Urothelium cell line (cell line): Measurements from ENCODE around the gene IL15.
"Not testable (repeated sequence)": the region's sequence is repeated elsewhere in the genome, so short reads cannot be mapped to it uniquely, and the experiment has no call there.

Experiments
- DNase-seq: peaks from one replicate; pipeline ENCODE4 v3.0.0; 2011; ENCODE audit warnings: low spot score, mixed read lengths
- FAIRE-seq: peaks from 2 replicates; lab custom pipeline; 2011; peaks lifted over from hg19 to GRCh38; lab: Jason Lieb, UNC

IL15 gene

GRCh38 chr4:141692081-141692480 lies 55.7 kb downstream of the IL15 start:
- DNase-seq (no peak), FAIRE-seq (no peak)

GRCh38 chr4:141697116-141697515 lies 60.7 kb downstream of the IL15 start:
- no peak for FAIRE-seq
- DNase-seq = no peak

DNA sequence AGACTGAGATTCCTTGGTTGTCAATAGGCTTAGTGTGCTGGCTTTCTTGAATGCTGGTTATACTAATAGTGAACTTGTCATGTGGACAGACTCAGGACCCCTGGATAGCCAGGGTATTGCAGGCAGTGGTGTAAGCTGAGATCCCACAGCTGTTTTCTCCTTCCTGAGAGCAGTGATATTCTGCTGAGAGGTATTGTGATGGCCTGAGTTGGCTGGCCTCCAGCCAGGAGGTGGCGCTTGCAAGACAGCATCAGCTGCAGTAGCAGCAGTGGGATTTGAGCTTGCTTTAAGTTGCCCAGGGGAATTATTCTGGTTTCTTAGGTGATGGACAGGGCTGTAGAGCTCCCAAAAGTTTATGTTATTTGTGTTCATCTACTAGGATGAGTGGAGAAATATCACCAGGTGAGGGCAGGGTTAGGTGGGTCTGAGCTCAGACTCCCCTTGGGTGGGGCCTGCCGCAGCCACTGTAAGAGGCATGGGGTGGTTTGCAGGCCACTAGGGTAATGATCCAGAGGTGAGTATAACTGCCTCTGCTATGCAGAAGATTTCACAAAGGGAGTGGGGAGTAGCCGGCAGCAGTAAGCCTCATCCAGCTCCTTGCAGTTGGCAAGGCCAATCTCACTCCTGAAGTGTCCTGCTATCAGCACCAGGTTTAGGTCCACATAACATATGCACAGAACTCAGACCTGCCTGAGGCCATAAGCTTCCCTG lies 66.2 kb downstream of the IL15 start:
- DNase-seq (no peak), FAIRE-seq (no peak)

- no peak for FAIRE-seq
- DNase-seq = no peak
These were observed 67.1 kb downstream of the IL15 start for GRCh38 chr4:141703497-141703896.

DNA sequence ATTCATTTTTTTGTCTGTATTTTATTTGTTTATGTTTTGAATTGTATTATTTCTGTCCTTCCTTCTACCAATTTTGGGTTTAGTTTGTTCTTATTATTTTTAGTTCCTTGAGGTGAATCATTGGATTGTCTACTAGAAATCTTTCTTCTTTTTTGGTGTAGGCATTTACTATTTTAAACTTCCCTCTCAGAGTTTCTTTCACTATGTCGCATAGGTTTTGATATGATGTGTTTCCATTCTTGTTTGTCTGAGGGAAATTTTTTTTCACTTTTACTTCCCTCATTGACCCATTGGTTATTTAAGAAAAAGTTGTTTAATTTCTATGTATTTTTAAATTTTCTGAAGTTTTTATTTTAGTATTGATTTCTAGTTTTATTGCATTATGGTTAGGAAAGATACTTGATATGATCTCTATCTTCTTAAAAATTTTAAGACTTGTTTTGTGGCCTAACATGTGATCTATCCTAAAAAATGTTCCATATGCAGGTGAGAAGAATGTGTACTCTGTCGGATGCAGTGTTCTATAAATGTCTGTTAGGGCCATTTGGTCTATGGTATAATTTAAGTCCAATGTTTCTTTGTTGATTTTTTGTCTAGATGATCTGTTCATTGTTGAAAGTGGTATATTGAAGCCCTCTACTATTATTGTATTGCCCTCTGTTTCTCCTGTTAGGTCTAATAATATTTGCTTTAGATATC lies 68.8 kb downstream of the IL15 start:
- no peak for FAIRE-seq

GRCh38 chr4:141705747-141706377 lies 69.5 kb downstream of the IL15 start:
- DNase-seq (no peak), FAIRE-seq (no peak)

More for the DNA sequence above, 68.8 kb downstream of the IL15 start:
- no peak for DNase-seq

- FAIRE-seq (no peak), DNase-seq (no peak)
These were observed 70.1 kb downstream of the IL15 start for GRCh38 chr4:141706445-141706844.

- DNase-seq = no peak
- no peak for FAIRE-seq
These were observed 74.8 kb downstream of the IL15 start for GRCh38 chr4:141711211-141711610.

DNA sequence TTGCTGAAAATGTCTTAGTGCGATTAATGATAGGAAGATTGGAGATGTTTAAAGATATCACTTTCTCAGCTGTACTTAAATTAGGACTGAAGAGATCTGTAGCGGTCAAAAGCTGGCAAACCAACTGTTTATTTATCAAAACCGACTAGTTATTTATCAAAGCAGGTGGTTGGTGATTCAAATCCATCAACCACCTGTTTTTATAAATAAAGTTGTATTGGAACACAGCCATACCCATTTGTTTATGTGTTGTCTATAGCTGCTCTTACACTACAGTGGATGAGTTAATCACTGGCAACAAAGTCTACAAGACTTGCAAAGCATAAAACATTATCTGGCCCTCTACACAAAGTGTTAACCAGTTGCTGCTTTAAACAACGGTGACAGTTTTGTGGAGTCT lies 76.8 kb downstream of the IL15 start:
- FAIRE-seq (no peak), DNase-seq (no peak)

DNA sequence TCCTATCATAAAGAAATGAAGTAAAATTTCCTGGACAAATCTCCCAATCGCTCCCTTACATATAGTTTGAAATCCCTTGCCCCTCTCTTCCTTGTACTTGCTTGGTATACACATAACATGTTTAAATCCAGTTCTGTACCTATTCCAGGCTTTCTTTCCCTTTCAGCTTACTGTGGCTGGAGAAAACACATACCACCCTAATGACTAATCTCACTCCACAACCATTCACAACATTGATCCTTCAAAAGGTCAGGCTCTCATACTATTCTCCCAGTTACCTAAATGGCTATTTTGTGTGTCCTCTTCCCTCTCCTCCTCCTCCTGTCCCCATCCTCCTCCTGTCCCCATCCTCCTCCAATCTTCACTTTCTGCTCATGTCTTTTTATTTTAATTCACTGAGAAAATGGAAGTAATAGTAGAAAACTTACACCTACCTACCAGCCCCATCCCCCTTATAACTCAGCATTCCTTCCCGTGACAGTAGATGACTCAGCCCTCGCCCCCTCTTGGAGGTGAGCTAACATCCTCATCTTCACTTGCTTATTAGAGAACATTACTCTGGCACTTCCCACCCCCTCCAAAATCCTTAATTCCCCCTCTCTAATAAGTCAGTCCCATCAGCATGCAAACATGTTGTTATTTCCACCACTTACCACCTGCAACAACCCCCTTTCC lies 77.5 kb downstream of the IL15 start:
- DNase-seq = peak; percentile 68
- FAIRE-seq = no peak

DNA sequence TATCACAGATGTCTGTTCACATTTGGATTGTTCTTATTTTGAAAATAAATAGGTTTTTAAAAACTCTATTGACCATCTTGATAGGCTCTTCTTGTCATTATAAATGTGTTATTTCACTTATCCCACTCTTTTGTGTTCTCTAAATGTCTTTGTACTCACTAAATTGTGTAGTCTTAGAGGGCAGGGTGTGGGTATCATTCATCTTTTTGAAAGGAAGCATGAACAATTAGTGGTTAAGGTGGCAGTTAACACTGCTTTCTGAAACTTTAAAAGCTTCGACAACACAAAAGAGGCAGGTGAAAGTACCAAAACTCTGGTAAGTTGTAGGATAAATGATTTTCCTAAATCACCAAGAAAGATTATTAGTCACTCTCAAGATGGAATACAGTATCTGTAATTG lies 83.2 kb downstream of the IL15 start:
- DNase-seq (no peak), FAIRE-seq (no peak)

DNA sequence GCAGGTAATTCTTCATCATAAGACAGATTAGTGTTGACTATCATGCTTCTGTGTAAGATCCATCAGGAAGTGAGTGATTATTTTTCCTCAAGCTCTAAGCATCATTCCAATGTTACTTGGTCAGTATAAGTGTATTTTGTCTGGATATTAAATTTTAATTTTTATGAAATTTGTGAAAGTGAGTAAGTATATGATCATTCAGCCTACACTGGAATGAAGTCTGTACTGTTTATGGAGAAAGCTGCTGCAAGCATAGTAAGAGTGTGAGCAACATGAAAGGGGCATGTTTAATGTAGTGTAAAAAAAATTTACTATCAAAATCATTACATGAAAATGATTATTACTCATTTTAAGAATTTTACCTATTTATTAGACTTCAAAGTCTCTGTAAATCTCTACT lies 84.8 kb downstream of the IL15 start:
- no peak for FAIRE-seq
- no peak for DNase-seq

DNA sequence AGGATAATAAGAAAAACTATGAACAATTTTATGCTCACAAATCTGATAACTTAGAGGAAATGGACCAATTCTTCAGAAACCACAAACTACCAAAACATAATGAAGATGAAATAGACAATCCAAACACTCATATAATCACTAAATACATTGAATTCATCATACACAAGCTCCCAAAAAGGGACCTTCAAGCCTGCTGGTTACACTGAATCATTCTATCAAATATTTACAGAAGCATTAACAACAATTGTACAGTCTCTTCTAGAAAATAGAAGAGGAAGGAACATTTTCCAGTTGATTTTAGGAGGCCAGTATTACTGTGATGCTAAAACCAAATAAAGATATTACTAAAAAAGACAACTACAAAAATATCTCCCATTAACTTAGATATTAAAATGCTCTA lies 88.3 kb downstream of the IL15 start:
- FAIRE-seq = no peak

GRCh38 chr4:141727420-141727819 lies 91.0 kb downstream of the IL15 start:
- no peak for FAIRE-seq
- DNase-seq = no peak

More for the DNA sequence above, 88.3 kb downstream of the IL15 start:
- DNase-seq = no peak

DNA sequence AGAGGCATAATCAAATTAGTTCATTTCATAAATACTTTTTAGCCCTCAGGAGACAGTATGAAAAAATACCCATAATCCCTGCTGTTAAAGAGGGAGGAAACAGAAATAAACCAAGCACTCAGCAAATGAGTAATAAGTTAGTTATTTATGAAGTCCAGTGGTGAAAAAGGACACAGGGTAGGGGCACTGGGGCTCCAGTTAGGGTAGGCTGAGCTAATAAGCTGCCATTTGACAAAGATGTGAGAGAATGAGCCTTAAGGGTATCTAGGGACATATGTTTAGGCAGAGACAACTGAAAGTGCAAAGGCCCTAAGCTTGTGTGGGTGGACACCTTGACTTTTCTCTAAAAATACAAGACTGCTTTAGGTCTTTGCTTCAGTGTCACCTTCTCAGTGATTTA lies 94.4 kb downstream of the IL15 start:
- FAIRE-seq (no peak), DNase-seq (no peak)

GRCh38 chr4:141731481-141731880 lies 95.1 kb downstream of the IL15 start:
- no peak for FAIRE-seq
- DNase-seq = peak; percentile 4

- FAIRE-seq (no peak), DNase-seq (no peak)
These were observed 103.3 kb downstream of the IL15 start for GRCh38 chr4:141739636-141740035.

DNA sequence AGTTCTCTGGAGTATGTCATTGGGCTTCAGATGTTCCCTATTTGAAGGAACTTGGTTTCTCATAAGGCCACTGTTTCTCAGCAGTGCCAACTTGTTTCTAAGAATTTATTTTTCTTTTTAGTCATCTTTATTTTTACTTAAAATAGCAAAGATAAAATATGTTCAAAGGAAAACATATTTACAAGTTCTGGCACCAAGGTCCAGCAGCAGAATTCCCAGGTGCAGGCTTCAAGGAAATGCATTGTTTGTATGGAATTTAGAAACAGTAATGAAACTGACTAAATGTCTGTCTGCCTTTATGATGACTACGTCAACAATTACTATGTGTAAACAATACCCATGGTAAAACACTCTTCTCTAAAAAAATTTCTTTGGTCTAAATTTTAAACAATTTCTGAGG lies 109.6 kb downstream of the IL15 start:
- FAIRE-seq (no peak), DNase-seq (no peak)

DNA sequence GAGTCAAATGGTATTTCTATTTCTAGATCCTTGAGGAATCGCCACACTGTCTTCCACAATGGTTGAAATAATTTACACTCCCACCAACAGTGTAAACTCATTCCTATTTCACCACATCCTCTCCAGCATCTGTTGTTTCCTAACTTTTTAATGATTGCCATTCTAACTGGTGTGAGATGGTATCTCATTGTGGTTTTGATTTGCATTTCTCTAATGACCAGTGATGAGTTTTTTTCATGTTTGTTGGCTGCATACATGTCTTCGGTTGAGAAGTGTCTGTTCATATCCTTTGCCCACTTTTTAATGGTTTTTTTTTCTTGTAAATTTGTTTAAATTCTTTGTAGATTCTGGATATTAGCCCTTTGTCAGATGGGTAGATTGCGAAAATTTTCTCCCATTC lies 115.4 kb downstream of the IL15 start:
- not testable (repeated sequence) for DNase-seq, FAIRE-seq

GRCh38 chr4:141757287-141757686 lies 120.9 kb downstream of the IL15 start:
- no peak for FAIRE-seq
- no peak for DNase-seq

GRCh38 chr4:141759796-141760425 lies 123.5 kb downstream of the IL15 start:
- no peak for FAIRE-seq
- DNase-seq = no peak
